Raji (cell line): Measurements from ENCODE around the gene CERS4.

ENCODE experiments used
- POLR2A ChIP-seq: IDR thresholded peaks from 2 replicates; pipeline ENCODE4 v1.6.1; 2011; ENCODE audit warnings: low read depth, low read length, control low read depth; ENCODE audit not compliant: insufficient read depth

CERS4 gene

DNA sequence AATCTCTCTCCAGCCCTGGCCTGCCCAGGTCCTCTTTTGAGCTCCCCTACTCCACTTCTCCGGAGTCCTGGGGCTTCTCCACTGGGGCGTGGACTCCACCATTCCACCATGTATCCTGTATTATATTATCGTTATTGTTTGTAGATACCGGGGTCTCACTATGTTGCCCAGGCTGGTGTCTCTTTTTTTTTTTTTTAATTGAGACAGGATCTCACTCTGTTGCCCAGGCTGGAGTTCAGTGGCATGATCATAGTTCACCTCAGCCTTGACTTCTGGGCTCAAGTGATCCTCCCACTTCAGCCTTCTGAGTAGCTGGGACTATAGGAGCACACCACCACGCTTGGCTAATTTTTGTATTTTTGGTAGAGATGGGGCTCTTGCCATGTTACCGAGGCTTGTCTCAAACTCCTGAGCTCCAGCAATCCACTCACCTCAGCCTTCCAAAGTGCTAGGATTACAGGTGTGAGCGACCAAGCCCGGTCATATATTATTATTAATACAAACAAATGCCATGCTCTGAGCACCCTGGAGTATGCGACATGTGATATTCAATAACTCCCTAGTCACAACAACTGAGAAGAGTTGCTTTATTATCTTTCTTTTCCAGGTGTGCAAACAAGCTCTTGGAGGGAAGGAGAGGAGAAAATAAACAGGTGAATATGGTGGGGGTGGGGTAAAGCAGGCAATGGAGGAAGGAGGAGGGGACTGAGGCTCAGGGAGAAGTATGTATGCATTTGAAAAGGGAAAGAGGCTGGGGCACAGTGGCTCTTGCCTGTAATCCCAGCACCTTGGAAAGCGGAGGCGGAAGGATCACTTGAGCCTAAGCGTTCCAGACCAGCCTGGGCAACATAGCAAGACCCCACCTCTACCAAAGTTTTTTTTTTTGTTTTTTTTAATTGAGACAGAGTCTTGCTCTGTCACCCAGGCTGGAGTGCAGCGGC is 2.8 kb upstream of the CERS4 start:
- TF ChIP-seq POLR2A: no peak

DNA sequence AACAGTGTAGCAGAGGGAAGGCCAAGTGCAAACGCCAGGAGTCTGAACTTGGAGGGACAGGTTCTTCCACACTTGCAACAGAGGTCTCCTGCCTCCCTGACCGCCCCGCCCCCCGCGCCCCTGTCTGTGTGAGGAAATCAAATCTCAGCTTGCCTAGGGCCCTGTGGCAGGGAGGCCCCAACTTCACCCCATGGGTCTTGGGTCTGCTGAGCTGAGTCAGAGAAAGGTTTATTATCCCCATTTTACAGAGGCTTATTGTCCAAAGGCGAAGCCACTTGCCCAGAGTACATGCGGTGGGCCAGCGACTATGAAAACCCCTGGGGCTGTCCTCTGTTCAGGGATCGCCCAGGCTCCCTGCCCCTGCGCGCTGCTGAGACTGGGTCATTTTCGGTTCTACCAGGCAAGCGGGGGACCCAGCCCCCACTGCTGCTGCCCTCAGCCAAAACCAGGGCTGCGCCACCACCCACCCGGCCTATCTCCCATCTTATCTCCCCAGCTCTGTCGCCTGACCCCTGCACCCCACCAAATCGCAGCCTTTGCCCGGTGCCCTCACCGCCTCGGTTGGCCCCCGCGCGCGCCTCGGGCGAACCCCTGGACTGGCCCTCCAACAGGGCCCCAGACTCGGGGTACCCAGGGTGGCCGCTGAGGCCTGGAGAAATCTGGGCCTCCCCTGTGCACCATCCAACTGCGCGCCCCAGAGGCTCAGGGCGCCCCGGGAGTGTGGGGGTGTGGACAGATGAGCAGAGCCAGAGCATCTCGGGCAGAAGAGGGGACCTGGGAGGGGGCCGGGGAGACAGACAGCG is 850 bp upstream of the CERS4 start:
- no peak for TF ChIP-seq POLR2A

DNA sequence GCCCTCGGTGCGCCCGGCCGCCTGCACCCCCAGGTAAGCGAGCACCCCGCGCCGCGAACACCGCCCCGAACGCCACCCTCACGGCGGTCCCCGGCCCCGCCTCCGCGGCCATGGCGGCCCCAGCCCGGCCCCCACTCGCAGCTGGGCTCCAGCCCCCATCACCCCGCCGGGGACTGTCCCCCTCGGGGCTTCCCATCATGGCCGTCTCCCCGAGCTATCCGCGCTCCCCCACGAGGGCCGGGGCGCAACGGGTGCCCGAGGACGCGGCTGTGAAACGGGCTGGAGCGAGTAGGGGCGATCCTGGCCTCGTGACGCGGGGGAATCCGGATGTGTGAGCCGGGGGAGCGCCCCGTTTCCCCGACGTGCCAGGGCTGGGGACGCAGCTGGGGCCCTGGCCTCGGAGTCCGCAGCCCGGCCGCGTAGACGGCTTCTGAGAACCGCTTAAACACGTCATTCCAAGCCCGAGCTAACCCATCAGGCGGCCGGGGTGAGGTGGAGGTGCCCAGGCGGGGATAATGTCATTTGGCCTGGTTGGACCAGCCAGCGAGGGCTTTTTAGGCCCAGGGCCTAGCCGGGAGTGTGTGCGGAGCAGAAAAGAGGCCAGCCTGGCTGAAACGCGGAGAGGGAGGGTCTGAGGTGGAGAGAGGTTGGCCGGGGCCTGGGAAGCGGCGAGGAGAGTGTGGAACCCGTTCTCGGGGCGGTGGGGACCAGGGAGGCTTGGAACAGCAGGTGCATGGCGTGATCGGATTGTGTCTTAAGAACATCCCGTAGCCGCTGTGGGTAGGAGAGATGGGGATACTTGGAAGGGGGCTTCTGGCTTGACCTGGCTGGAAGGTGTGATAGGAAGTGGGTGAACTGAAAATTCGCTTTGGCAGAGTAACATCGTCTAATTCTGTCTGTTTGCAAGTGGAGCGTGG is 550 bp downstream of the CERS4 start:
- 0 out of 2 replicates have a peak, but pooled peaks have one; percentile 10 for TF ChIP-seq POLR2A

DNA sequence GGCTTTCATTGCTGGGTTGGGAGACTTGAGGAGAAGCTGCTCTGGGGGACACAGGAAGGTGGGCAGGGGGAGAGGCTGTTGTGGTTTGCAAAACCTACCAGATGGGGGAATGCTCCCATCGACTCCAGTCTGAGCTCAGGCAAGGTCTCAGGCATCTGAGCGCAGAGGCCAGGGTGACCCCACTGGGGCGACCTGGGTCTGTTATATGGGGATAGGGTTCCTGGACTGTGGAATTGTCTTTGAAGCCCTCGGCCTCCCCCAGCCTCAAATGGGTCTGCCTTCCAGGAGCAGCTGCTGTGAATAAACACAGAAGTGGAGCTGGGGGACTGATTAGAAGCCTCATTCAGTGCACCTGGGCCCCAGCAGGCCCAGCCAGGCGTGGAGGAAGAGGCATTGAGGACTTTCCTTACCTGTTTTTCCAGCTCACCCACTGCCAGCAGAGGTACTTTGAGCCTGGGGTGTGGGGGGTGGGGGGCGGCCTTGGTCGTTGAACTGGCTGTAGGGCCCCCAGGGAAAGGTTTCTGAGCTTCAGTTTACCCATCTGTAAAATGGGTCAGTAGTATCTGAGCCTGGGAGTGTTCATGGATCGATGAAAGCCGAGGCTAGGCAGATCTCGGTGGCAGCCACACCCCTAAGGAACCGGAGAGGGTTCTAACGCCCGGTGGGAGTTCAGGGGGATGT is 1.4 kb downstream of the CERS4 start:
- TF ChIP-seq POLR2A: no peak; the same call in 1 of the 2 replicates

DNA sequence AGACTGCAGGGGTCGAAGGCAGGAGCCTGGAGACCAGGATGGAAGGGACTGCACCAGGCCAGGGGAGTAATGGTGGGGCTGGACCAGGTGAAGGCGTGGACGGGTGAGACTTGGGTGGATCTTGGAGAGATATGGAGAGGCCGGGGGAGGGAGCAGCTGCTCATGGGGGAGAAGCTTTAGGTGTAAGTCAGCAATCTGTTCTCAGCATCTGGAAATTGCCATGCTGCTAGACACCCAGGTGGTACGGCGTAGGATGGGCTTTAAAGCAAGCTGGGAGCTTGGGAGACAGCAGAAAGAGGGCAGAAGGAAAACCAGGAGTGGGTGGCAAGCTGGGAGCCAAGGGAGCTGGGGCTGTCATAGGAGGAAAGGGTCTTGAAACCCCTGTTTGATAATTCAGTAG is 3.0 kb downstream of the CERS4 start:
- no peak for TF ChIP-seq POLR2A

DNA sequence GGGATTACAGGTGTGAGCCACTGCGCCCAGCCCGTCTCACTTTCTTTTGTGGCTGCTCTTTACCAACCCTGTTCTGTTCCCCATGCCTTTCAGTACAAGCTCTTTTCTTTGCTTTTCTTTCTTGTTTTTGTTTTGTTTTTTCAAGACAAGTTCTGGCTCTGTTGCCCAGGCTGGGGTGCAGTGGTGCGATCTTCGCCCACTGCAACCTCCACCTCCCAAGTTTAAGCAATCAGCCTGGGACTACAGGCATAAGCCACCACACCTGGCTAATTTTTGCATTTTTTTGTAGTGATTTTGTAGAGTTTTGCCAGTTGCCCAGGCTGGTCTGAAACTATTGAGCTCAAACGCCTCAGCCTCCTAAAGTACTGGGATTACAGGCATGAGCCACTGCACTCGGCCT is 3.7 kb downstream of the CERS4 start:
- TF ChIP-seq POLR2A: no peak

DNA sequence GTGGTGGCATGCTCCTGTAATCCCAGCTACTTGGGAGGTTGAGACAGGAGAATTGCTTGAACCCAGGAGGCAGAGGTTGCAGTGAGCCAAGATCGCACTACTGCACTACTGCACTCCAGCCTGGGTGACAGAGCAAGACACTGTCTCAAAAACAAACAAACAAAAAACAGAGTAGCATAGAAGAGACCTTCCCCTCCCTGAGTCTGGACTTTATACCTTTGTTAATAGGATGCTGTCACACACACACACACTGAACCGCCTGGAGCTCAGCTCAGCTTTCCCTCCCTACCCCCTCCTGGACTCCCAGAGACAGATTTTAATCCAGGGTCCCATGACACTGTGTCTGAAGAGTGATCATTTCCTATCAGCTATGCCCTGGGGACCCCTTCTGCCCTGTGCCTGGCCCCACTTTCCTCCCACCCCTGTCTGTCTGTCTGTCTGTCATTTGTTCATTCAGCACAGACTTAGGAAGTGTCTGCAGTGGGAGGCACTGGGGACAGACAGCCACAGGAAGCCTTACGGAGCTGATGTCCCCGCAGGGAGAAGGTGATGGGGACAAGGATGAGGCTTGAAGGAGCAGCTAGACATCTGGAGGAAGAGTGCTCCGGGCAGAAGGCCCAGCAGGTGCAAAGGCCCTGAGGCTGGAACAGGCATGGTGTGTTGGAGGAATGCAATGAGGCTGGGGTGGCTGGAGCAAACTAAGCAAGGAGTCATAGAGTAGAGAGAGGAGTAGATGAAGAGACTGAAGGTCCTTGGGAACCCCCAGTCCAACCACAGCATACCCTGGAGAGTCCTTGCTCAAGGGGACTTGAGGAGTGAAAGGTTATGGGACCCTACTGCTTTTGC is 4.9 kb downstream of the CERS4 start:
- 0 out of 2 replicates have a peak, but pooled peaks have one; percentile 4 for TF ChIP-seq POLR2A

DNA sequence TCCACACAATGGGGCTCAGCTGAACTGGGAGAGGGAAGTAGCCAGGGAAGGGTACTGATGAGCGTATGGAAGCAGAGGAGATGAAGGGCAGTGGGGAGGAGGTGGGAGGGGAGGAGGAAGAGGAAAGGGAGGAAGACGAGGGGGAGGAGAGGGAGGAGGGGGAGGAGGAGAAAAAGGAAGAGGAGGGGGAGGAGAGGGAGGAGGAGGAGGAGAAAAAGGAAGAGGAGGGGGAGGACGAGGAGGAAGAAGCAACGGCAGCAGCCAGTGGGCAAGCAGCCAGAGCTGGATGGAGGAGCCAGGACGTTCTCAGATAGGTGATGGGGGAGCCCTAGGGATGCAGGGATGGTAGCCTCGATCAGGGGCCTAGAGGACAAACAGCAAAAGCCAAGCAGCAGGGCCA is 5.6 kb downstream of the CERS4 start:
- TF ChIP-seq POLR2A: no peak

DNA sequence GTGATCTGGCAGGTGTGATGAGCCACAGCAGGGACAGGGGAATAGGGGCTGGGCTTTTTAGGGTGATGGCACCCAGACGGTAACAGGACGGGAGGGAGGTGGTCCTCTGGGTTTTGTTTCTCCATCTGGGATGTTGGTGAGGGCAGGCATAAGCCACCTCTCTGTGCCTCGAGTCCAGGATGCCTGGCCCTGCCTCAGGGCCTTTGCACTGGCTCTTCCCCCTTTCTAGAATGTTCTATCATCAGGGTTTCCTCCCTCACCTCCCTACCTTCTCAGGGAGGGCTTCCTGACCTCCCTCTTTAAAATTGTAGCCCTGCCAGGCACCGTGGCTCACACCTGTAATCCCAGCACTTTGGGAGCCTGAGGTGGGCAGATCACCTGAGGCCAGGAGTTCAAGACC is 6.6 kb downstream of the CERS4 start:
- no peak for TF ChIP-seq POLR2A

DNA sequence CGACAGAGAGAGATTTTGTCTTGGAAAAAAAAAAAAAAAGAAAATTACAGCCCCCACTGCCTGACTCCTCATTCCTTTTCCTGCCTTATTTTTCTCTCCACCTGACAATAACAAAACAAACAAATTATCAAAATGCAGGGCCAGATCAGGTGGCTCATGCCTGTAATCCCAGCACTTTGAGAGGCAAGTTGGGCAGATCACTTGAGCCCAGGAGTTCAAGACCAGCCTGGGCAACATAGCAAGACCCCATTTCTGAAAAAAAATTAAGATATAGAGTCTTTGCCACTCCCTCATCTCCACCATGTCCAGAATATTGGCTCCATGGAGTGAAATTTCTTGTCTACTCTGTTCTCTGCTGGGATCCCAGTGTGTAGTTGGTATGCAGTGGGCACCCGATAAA is 7.2 kb downstream of the CERS4 start:
- TF ChIP-seq POLR2A: no peak

DNA sequence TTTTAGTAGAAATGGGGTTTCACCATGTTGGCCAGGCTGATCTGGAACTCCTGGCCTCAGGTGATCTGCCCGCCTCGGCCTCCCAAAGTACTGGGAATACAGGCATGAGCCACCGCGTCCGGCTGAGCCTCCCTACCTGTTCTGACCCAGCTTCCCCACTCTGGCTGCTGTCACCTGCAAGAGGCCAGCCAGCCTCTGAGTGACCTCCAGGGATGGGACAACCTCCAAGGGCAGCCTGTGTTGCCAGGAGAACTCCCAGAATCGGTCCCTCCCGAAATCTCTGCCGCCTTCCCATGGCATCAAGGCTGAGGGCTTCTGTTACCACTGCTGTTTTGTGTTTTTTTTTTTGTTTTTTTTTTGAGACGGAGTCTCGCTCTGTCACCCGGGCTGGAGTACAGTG is 11.3 kb downstream of the CERS4 start:
- TF ChIP-seq POLR2A: no peak

DNA sequence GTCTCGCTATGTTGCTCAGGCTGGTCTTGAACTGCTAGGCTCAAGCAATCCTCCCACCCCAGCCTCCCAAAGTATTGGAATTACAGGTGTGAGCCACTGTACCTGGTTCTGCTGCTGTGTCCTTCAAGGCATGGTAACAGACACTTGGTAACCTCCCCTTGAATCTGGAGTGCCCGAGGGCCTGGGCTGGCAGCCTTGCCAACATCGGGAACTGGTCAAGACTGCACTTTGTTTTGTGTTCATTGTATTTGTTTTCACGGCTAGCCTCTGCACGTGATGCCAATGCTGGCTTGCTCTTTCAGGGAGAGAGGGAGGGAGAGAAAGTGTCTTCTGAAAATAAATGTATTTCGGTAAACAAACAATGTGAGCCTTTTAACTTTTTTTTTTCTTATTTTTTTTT is 12.0 kb downstream of the CERS4 start:
- no peak for TF ChIP-seq POLR2A

DNA sequence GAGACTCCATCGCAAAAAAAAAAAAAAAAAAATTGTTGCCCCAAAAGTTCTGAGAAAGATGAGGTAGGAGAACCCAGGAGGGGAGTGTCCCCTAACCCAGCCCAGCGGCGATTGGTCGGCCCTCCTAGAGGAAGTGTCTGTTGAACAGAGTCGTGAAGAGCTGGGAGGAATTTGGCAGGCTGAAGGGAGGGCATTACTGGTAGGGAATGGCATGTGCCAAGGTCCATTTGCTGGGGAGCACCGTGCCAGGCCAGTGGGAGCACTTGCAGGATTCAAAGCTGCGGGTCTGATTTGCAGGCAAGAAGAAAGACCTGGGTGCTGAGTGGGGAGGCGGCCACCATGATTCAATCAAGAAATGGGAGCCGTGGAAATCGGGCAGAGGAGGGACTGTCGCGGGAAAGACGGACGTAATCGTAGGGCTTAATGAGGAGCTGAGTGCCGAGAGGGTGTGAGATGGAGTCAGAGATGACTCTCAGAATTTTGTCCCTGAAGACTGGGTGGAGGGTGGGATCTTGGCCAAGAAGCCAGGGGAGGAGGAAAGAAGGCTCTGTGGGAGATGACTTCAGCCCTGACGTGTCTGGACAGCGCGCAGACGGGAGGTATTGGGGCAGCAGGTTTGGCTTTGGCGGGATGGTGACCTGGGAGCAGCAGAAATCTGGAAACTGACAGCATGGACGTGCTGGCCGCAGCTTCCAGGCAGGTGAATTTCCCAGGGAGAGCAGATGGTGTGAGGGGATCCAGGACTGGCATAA is 15.4 kb downstream of the CERS4 start:
- TF ChIP-seq POLR2A: no peak

DNA sequence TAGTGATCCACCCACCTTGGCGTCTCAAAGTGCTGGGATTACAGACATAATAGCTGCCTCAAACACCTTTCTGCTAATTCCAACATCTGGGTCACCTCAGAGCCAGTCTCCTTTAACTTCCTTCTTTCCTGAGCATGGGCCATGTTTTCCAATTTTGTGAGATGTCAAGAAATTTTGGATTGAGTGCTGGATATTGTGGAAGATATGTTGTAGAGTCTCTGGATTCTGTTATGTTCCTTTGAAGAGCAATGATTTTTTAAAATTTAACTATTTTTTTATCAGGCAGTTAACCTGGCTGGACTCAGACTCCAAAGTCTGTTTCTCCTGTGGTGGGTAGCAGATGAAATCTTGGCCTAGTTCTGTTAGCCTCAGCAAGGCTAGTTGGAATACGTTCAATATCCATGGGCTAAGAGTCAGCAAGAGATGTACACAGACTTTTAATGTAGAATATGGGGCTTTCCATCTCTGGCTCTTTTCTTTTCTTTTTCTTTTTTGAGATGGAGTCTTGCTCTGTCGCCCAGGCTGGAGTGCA is 22.0 kb downstream of the CERS4 start:
- no peak for TF ChIP-seq POLR2A
